ENCODE measurements around the gene SOX5. TPM values are rescaled to one million over a fixed set of nuclear protein-coding genes. Genes with fewer than 3 reads are reported as not detected.

Gene SOX5
- total RNA-seq, 1 experiment from 2014 or later: not detected

- no peak for TF ChIP-seq CTCF (IDR thresholded peaks at IDR 0.05; ENCODE audit: unreplicated experiment)
- BruUV-seq (replicated peaks): no TSS peak
- CTCF ChIA-PET: no interaction called here
- H3K27me3 Mint-ChIP-seq (ENCODE audit: unreplicated experiment): no peaks in the 10 kb centered on the region
- H3K9me3 Mint-ChIP-seq (ENCODE audit: low read depth, unreplicated experiment): peaks cover 2% of the 10 kb centered on the region
- H3K4me3 Mint-ChIP-seq (ENCODE audit: low read depth, unreplicated experiment): no peak overlapping the region
- H3K27ac Mint-ChIP-seq (ENCODE audit: unreplicated experiment): no peak overlapping the region
- no peaks in the 10 kb centered on the region for H3K4me1 Mint-ChIP-seq (ENCODE audit: low read depth, unreplicated experiment)
- H3K36me3 Mint-ChIP-seq (ENCODE audit: insufficient read depth, unreplicated experiment): no peaks in the 10 kb centered on the region
- DNase-seq: no peak
- intact Hi-C loops (cut with micrococcal nuclease; ENCODE audit: unreplicated experiment): no loop called here
These were observed 198.5 kb downstream of the SOX5 start for GRCh38 chr12:23750923-23751322.

- Mint-ChIP-seq H3K4me1 (ENCODE audit: low read depth, unreplicated experiment) (no peaks in the 10 kb centered on the region), H3K36me3 (ENCODE audit: insufficient read depth, unreplicated experiment) (no peaks in the 10 kb centered on the region), H3K27me3 (ENCODE audit: unreplicated experiment) (no peaks in the 10 kb centered on the region), H3K4me3 (ENCODE audit: low read depth, unreplicated experiment) (no peak overlapping the region), H3K9me3 (ENCODE audit: low read depth, unreplicated experiment) (peaks cover 5% of the 10 kb centered on the region), H3K27ac (ENCODE audit: unreplicated experiment) (no peak overlapping the region)
- CTCF ChIA-PET: no interaction called here
- DNase-seq: no peak
- no TSS peak for BruUV-seq (replicated peaks)
- intact Hi-C loops (cut with micrococcal nuclease; ENCODE audit: unreplicated experiment): no loop called here
- TF ChIP-seq CTCF (IDR thresholded peaks at IDR 0.05; ENCODE audit: unreplicated experiment): no peak
These were observed 204.8 kb downstream of the SOX5 start for GRCh38 chr12:23744696-23745095.

GRCh38 chr12:23742574-23742973, 206.9 kb downstream of the SOX5 start:
- Mint-ChIP-seq H3K9me3 (ENCODE audit: low read depth, unreplicated experiment) (peaks cover 11% of the 10 kb centered on the region), H3K4me3 (ENCODE audit: low read depth, unreplicated experiment) (no peak overlapping the region), H3K36me3 (ENCODE audit: insufficient read depth, unreplicated experiment) (no peaks in the 10 kb centered on the region), H3K27ac (ENCODE audit: unreplicated experiment) (no peak overlapping the region), H3K27me3 (ENCODE audit: unreplicated experiment) (no peaks in the 10 kb centered on the region), H3K4me1 (ENCODE audit: low read depth, unreplicated experiment) (no peaks in the 10 kb centered on the region)
- intact Hi-C loops (cut with micrococcal nuclease; ENCODE audit: unreplicated experiment): no loop called here
- no peak for TF ChIP-seq CTCF (IDR thresholded peaks at IDR 0.05; ENCODE audit: unreplicated experiment)
- no peak for DNase-seq
- CTCF ChIA-PET: interaction anchor here (0.8 kb wide), 1 partner anchor 296 kb away, joined by 3 read pairs; no protein-coding TSS in a partner anchor
- no TSS peak for BruUV-seq (replicated peaks)

GRCh38 chr12:23731493-23731892, 218.0 kb downstream of the SOX5 start:
- H3K27ac Mint-ChIP-seq (ENCODE audit: unreplicated experiment): no peak overlapping the region
- TF ChIP-seq CTCF (IDR thresholded peaks at IDR 0.05; ENCODE audit: unreplicated experiment): no peak
- DNase-seq: no peak
- H3K36me3 Mint-ChIP-seq (ENCODE audit: insufficient read depth, unreplicated experiment): no peaks in the 10 kb centered on the region
- H3K4me1 Mint-ChIP-seq (ENCODE audit: low read depth, unreplicated experiment): no peaks in the 10 kb centered on the region
- CTCF ChIA-PET: no interaction called here
- intact Hi-C loops (cut with micrococcal nuclease; ENCODE audit: unreplicated experiment): no loop called here
- peaks cover 6% of the 10 kb centered on the region for H3K9me3 Mint-ChIP-seq (ENCODE audit: low read depth, unreplicated experiment)
- no TSS peak for BruUV-seq (replicated peaks)
- no peak overlapping the region for H3K4me3 Mint-ChIP-seq (ENCODE audit: low read depth, unreplicated experiment)
- no peaks in the 10 kb centered on the region for H3K27me3 Mint-ChIP-seq (ENCODE audit: unreplicated experiment)
